HG03045 (cell line): ENCODE data around the gene PCDH18.

Source experiments
- ATAC-seq: cut with Tn5 transposase; IDR thresholded peaks from one replicate; pipeline ENCODE4 v1.9.1; 2021; ENCODE audit warnings: mild to moderate bottlenecking, moderate library complexity; ENCODE audit not compliant: unreplicated experiment

Gene PCDH18

GRCh38 chr4:137470806-137471205 lies 61.5 kb downstream of the PCDH18 start:
- ATAC-seq = no peak
